Measurements from ENCODE around the gene GRIN1.

Gene GRIN1

GRCh38 chr9:137217276-137218211 is 78.6 kb downstream of the GRIN1 start:
- no peak for DNase-seq

GRCh38 chr9:137218212-137218753 is 79.3 kb downstream of the GRIN1 start:
- no peak for DNase-seq
